Breast epithelium (tissue), 4 donors: ENCODE data around the gene DEAF1. TPM values are rescaled to one million over a fixed set of nuclear protein-coding genes. Genes with fewer than 3 reads are reported as not detected.

Source experiments
- DNase-seq, 2 donors: peaks; one replicate each; pipeline ENCODE4 v3.0.0-alpha.2; 2019; ENCODE audit warnings: low spot score in 2 of 2
- H3K27ac ChIP-seq, 2 donors: fragments of 200-600 bp; sonication (generic) in 1 of 2; one replicate each; pipeline ENCODE4 v1.5.1; 2016 to 2019; ENCODE audit warnings: mild to moderate bottlenecking in 1 of 2
- H3K27me3 ChIP-seq, 2 donors: fragments of 200-600 bp; sonication (generic) in 1 of 2; one replicate each; pipeline versions ENCODE4 v1.5.1 to v1.6.0; 2017 to 2019; ENCODE audit warnings: control low read depth in 1 of 2, mild to moderate bottlenecking in 1 of 2
- H3K36me3 ChIP-seq: fragments of 200-600 bp; one replicate; pipeline ENCODE4 v1.5.1; 2019
- H3K4me1 ChIP-seq, 2 donors: fragments of 200-600 bp; sonication (generic); one replicate each; pipeline ENCODE4 v1.5.1; 2016 to 2019; ENCODE audit warnings: control low read depth in 1 of 2
- H3K4me3 ChIP-seq, 3 donors: fragments of 200-600 bp; sonication (generic); 1 replicate in 2 of 3; 2 replicates in 1 of 3; pipeline ENCODE4 v1.5.1; 2016 to 2019; ENCODE audit warnings: mild to moderate bottlenecking in 3 of 3, moderate library complexity in 2 of 3
- H3K9me3 ChIP-seq, 2 donors: fragments of 200-600 bp; sonication (generic) in 1 of 2; one replicate each; pipeline ENCODE4 v1.5.1; 2016 to 2019; ENCODE audit warnings: control low read depth in 1 of 2
- CTCF ChIP-seq, 3 donors: fragments of 450-650 bp; IDR thresholded peaks; one replicate each; pipeline ENCODE4 v1.5.1; 2016 to 2017; ENCODE audit warnings: antibody characterized with exemption in 3 of 3, mild to moderate bottlenecking in 3 of 3, moderate library complexity in 3 of 3
- POLR2A ChIP-seq: fragments of 450-650 bp; IDR thresholded peaks from one replicate; pipeline ENCODE4 v1.6.1; 2016; ENCODE audit warnings: antibody characterized with exemption, mild to moderate bottlenecking, moderate library complexity
- POLR2AphosphoS5 ChIP-seq, 3 donors: sonication (generic); formaldehyde crosslinking; IDR thresholded peaks; one replicate each; pipeline ENCODE4 v1.6.1; 2017; ENCODE audit warnings: antibody characterized with exemption in 3 of 3
- intact Hi-C: fragments of 100-400 bp; cut with DNase I; formaldehyde crosslinking; loops from one replicate; pipeline ENCODE4 v1.15.1; 2023; ENCODE audit warnings: low total_unique reads
- total RNA-seq, 3 donors: library from RNA; depleted of rRNA; stranded (reverse); fragments of >200 nt; gene quantifications; one replicate each; pipeline ENCODE4 v1.1.0, GENCODE V29; 2016

Gene DEAF1
- total RNA-seq, 3 donors from 2014 or later = 25.3 to 42.6 (median 39.8) TPM

DNA sequence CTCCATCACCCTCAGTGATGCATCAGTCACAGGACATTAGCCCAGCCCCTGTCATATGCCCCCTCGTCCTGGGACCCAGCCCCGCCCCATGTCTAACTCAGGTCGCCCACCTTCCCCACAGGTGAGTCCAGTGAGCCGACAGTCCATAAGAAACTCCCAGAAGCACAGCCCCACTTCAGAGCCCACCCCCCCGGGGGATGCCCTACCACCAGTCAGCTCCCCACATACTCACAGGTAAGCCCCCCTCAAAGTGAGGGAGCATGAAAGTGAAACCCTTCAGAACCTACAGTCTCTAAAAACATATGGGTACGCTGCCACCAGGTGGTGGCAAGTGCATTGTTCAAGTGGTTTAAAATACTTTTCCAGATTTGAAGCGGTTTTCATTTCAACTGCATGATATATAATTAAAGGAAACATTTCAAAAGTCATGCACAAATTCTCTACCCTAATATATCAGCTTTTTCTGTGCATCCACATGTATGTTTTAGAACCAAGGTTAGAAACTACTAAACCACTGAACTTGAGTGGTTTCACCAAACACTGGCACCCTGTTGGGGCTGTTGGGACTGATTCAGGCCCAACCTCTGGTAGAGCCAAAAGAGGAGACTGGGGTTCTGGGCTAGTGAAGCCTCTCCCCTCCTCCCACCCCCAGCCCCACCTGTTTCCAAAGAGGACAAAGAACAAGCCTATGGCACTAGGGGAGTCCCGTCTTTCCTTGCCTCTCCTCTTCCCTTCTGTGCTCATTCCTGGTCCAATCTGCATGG is 28.3 kb upstream of the DEAF1 start:
- no peak for DNase-seq
- Histone ChIP-seq H3K36me3 (no peaks in the 10 kb centered on the region), H3K4me3 (no peak overlapping the region), H3K27ac (no peak overlapping the region), H3K4me1 (peaks cover 5 to 25% of the 10 kb centered on the region in 2 donors), H3K9me3 (no peaks in the 10 kb centered on the region), H3K27me3 (no peaks in the 10 kb centered on the region)
- TF ChIP-seq POLR2AphosphoS5 (IDR thresholded peaks at IDR 0.05) (no peak), CTCF (IDR thresholded peaks at IDR 0.05) (peak; percentile 47 to 66 (median 54))
- intact Hi-C loops = no loop called here

GRCh38 chr11:722346-722811 is 27.4 kb upstream of the DEAF1 start:
- Histone ChIP-seq H3K4me1 (peaks cover 0 to 19% of the 10 kb centered on the region in 2 donors), H3K4me3 (no peak overlapping the region), H3K9me3 (no peaks in the 10 kb centered on the region), H3K27me3 (no peaks in the 10 kb centered on the region), H3K27ac (no peak overlapping the region), H3K36me3 (no peaks in the 10 kb centered on the region)
- intact Hi-C loops = no loop called here
- DNase-seq = no peak
- TF ChIP-seq POLR2AphosphoS5 (IDR thresholded peaks at IDR 0.05) = no peak
- TF ChIP-seq POLR2A = no peak
- TF ChIP-seq CTCF (IDR thresholded peaks at IDR 0.05) = no peak

DNA sequence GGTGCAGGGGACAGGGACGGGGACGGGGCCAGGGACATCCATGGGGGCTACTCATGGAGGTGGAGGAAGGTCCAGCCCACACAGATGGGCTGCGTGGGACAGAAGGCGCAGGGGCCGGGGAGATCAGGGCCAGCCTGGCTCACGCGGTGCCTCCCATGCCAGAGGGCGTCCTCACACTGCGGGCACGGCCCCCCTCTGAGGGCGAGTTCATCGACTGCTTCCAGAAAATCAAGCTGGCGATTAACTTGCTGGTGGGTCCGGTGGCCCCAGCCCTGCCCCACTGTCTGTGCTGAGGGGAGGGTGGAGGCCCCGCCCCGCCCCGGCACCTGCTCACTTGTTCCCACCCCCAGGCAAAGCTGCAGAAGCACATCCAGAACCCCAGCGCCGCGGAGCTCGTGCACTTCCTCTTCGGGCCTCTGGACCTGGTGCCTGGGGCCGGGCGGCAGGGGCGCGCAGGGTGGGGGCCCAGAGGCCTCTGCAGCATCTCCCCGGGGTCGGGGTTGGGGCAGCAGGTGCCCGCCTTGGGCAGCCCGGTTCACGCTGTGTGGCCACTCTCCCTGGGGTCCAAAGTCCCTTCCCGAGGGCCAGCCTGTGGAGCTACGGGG is 26.8 kb upstream of the DEAF1 start:
- Histone ChIP-seq H3K4me1 (peaks cover 0 to 14% of the 10 kb centered on the region in 2 donors), H3K36me3 (no peaks in the 10 kb centered on the region), H3K4me3 (no peak overlapping the region), H3K27me3 (no peaks in the 10 kb centered on the region), H3K27ac (no peak overlapping the region), H3K9me3 (no peaks in the 10 kb centered on the region)
- intact Hi-C loops = no loop called here
- no peak for TF ChIP-seq CTCF (IDR thresholded peaks at IDR 0.05)
- TF ChIP-seq POLR2AphosphoS5 (IDR thresholded peaks at IDR 0.05) = no peak
- TF ChIP-seq POLR2A = no peak
- no peak for DNase-seq

DNA sequence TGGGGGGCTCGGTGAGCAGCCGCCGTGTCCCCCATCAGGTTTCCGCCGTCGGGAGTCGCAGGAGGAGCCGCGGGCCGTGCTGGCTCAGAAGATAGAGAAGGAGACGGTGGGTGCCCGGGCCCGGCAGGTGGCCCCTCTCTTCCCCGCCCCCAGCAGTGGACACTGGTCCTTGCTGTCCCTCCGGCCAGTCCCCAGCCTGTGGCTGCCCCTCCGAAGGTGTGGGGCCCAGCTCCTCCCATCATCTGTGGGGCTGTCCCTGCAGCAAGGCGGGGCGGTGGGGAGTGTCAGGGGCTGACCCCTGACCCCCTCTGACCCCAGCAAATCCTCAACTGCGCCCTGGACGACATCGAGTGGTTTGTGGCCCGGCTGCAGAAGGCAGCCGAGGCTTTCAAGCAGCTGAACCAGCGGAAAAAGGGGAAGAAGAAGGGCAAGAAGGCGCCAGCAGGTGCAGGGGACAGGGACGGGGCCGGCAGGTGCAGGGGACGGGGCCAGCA is 26.3 kb upstream of the DEAF1 start:
- no peak overlapping the region for H3K27ac ChIP-seq
- no peaks in the 10 kb centered on the region for H3K36me3 ChIP-seq
- H3K4me3 ChIP-seq = no peak overlapping the region
- TF ChIP-seq POLR2A (no peak), POLR2AphosphoS5 (IDR thresholded peaks at IDR 0.05) (no peak), CTCF (IDR thresholded peaks at IDR 0.05) (no peak)
- no peaks in the 10 kb centered on the region for H3K27me3 ChIP-seq
- DNase-seq = no peak
- no peaks in the 10 kb centered on the region for H3K9me3 ChIP-seq
- H3K4me1 ChIP-seq = peaks cover 0 to 8% of the 10 kb centered on the region in 2 donors
- intact Hi-C loops = no loop called here

GRCh38 chr11:720642-721246 is 25.7 kb upstream of the DEAF1 start:
- H3K4me3 ChIP-seq = no peak overlapping the region
- H3K4me1 ChIP-seq = peaks cover 0 to 3% of the 10 kb centered on the region in 2 donors
- no peaks in the 10 kb centered on the region for H3K9me3 ChIP-seq
- no peaks in the 10 kb centered on the region for H3K27me3 ChIP-seq
- no peak for DNase-seq
- H3K36me3 ChIP-seq = no peaks in the 10 kb centered on the region
- H3K27ac ChIP-seq = no peak overlapping the region
- TF ChIP-seq CTCF (IDR thresholded peaks at IDR 0.05) (no peak), POLR2AphosphoS5 (IDR thresholded peaks at IDR 0.05) (no peak), POLR2A (no peak)
- intact Hi-C loops = no loop called here
